ENCODE measurements around the gene RBM7. TPM values are rescaled to one million over a fixed set of nuclear protein-coding genes. Genes with fewer than 3 reads are reported as not detected.

RBM7 gene
- total RNA-seq, 1 experiment from 2014 or later, result 26.4 TPM

GRCh38 chr11:114448749-114449482, 48.5 kb downstream of the RBM7 start:
- BruUV-seq (replicated peaks), result no TSS peak
- Mint-ChIP-seq H3K27me3 (ENCODE audit: unreplicated experiment) (no peaks in the 10 kb centered on the region), H3K36me3 (ENCODE audit: insufficient read depth, unreplicated experiment) (peaks cover 14% of the 10 kb centered on the region), H3K27ac (ENCODE audit: unreplicated experiment) (no peak overlapping the region), H3K4me1 (ENCODE audit: low read depth, unreplicated experiment) (peaks cover 18% of the 10 kb centered on the region), H3K4me3 (ENCODE audit: low read depth, unreplicated experiment) (no peak overlapping the region), H3K9me3 (ENCODE audit: low read depth, unreplicated experiment) (no peaks in the 10 kb centered on the region)
- no peak for DNase-seq
- intact Hi-C loops (cut with micrococcal nuclease; ENCODE audit: unreplicated experiment), result no loop called here
- TF ChIP-seq, protein P1, sequence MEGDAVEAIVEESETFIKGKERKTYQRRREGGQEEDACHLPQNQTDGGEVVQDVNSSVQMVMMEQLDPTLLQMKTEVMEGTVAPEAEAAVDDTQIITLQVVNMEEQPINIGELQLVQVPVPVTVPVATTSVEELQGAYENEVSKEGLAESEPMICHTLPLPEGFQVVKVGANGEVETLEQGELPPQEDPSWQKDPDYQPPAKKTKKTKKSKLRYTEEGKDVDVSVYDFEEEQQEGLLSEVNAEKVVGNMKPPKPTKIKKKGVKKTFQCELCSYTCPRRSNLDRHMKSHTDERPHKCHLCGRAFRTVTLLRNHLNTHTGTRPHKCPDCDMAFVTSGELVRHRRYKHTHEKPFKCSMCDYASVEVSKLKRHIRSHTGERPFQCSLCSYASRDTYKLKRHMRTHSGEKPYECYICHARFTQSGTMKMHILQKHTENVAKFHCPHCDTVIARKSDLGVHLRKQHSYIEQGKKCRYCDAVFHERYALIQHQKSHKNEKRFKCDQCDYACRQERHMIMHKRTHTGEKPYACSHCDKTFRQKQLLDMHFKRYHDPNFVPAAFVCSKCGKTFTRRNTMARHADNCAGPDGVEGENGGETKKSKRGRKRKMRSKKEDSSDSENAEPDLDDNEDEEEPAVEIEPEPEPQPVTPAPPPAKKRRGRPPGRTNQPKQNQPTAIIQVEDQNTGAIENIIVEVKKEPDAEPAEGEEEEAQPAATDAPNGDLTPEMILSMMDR (IDR thresholded peaks at IDR 0.05; ENCODE audit: unreplicated experiment), result no peak
- CTCF ChIA-PET, result no interaction called here

GRCh38 chr11:114449845-114450244, 49.4 kb downstream of the RBM7 start:
- no peak overlapping the region for H3K4me3 Mint-ChIP-seq (ENCODE audit: low read depth, unreplicated experiment)
- no peaks in the 10 kb centered on the region for H3K27me3 Mint-ChIP-seq (ENCODE audit: unreplicated experiment)
- no peak for DNase-seq
- peaks cover 14% of the 10 kb centered on the region for H3K36me3 Mint-ChIP-seq (ENCODE audit: insufficient read depth, unreplicated experiment)
- peaks cover 18% of the 10 kb centered on the region for H3K4me1 Mint-ChIP-seq (ENCODE audit: low read depth, unreplicated experiment)
- intact Hi-C loops (cut with micrococcal nuclease; ENCODE audit: unreplicated experiment), result no loop called here
- CTCF ChIA-PET, result no interaction called here
- no TSS peak for BruUV-seq (replicated peaks)
- no peaks in the 10 kb centered on the region for H3K9me3 Mint-ChIP-seq (ENCODE audit: low read depth, unreplicated experiment)
- TF ChIP-seq, protein P1 (IDR thresholded peaks at IDR 0.05; ENCODE audit: unreplicated experiment), result no peak
- H3K27ac Mint-ChIP-seq (ENCODE audit: unreplicated experiment), result no peak overlapping the region

GRCh38 chr11:114452399-114452798, 51.9 kb downstream of the RBM7 start:
- TF ChIP-seq, protein P1 (IDR thresholded peaks at IDR 0.05; ENCODE audit: unreplicated experiment), result no peak
- H3K4me3 Mint-ChIP-seq (ENCODE audit: low read depth, unreplicated experiment), result no peak overlapping the region
- peaks cover 5% of the 10 kb centered on the region for H3K4me1 Mint-ChIP-seq (ENCODE audit: low read depth, unreplicated experiment)
- intact Hi-C loops (cut with micrococcal nuclease; ENCODE audit: unreplicated experiment), result no loop called here
- no peaks in the 10 kb centered on the region for H3K9me3 Mint-ChIP-seq (ENCODE audit: low read depth, unreplicated experiment)
- BruUV-seq (replicated peaks), result no TSS peak
- DNase-seq, result no peak
- H3K36me3 Mint-ChIP-seq (ENCODE audit: insufficient read depth, unreplicated experiment), result peaks cover 2% of the 10 kb centered on the region
- no peaks in the 10 kb centered on the region for H3K27me3 Mint-ChIP-seq (ENCODE audit: unreplicated experiment)
- H3K27ac Mint-ChIP-seq (ENCODE audit: unreplicated experiment), result no peak overlapping the region
- CTCF ChIA-PET, result no interaction called here

Other genes with a start within 250 kb of the RBM7 start
- 52.7 and 116 TPM in 2 replicates for gene NNMT, start 104.3 kb upstream of the RBM7 start, total RNA-seq (2022)
- gene C11orf71, start 155 bp upstream of the RBM7 start, total RNA-seq (2022), result 3.8 and 6.7 TPM in 2 replicates
- 69.1 and 74.2 TPM in 2 replicates for gene REXO2, start 38.8 kb downstream of the RBM7 start, total RNA-seq (2022)
- gene NXPE1, start 159.2 kb downstream of the RBM7 start, total RNA-seq (2022), result not detected in 2 replicates
- not detected in 2 replicates for gene NXPE4, start 195.1 kb downstream of the RBM7 start, total RNA-seq (2022)

Measured in Calu3 (cell line).